Neutrophil (primary cell): ENCODE data around the gene SLX1B.
"Not testable (repeated sequence)": the region's sequence is repeated elsewhere in the genome, so short reads cannot be mapped to it uniquely, and the experiment has no call there.

Experiments
- H3K27ac ChIP-seq: fragments of 200-600 bp; sonication (generic); 2 replicates; pipeline ENCODE4 v1.5.1; 2016; ENCODE audit warnings: mild to moderate bottlenecking, moderate library complexity
- H3K27me3 ChIP-seq: fragments of 200-600 bp; sonication (generic); 2 replicates; pipeline ENCODE4 v1.6.0; 2016; ENCODE audit warnings: mild to moderate bottlenecking
- H3K36me3 ChIP-seq: fragments of 200-600 bp; sonication (generic); 2 replicates; pipeline ENCODE4 v1.5.1; 2017
- H3K4me1 ChIP-seq, 2 experiments: fragments of 200-600 bp in 1 of 2; sonication (generic) in 1 of 2; 1 replicate in 1 of 2; 2 replicates in 1 of 2; pipeline versions ENCODE4 v1.5.1 to v1.6.1; 2013 to 2016; ENCODE audit warnings: low read depth in 1 of 2, low read length in 1 of 2, mild to moderate bottlenecking in 1 of 2, moderate library complexity in 1 of 2; ENCODE audit not compliant: control insufficient read depth in 1 of 2, insufficient read depth in 1 of 2
- H3K4me3 ChIP-seq, 2 experiments: fragments of 200-600 bp in 1 of 2; sonication (generic) in 1 of 2; 1 replicate in 1 of 2; 2 replicates in 1 of 2; pipeline ENCODE4 v1.5.1; 2013 to 2016; ENCODE audit warnings: low read depth in 1 of 2, low read length in 1 of 2, mild to moderate bottlenecking in 1 of 2, moderate library complexity in 1 of 2
- H3K9me3 ChIP-seq: fragments of 200-600 bp; sonication (generic); 2 replicates; pipeline ENCODE4 v1.5.1; 2016

Gene SLX1B

DNA sequence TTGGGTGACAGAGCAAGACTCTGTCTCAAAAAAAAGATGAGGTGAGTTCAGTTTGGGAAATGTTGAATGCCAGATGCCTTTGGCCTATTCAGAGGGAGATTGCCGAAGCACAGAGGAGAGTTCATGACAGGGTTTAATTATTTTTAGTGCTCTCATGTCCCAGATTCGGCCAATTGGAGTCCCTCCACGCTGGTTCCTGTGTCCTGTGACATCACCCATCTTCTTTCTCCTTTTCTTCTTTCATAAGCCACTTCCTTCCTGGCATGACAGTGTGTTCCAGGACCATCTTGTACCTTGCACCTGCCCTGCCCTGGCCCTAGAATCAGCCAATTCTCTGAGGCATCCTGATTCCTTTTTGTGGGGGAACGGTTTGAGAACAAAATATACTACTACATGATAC, 17.7 kb downstream of the SLX1B start:
- H3K9me3 ChIP-seq, H3K4me1 ChIP-seq, H3K4me3 ChIP-seq, H3K36me3 ChIP-seq, H3K27ac ChIP-seq, H3K27me3 ChIP-seq: not testable (repeated sequence)

DNA sequence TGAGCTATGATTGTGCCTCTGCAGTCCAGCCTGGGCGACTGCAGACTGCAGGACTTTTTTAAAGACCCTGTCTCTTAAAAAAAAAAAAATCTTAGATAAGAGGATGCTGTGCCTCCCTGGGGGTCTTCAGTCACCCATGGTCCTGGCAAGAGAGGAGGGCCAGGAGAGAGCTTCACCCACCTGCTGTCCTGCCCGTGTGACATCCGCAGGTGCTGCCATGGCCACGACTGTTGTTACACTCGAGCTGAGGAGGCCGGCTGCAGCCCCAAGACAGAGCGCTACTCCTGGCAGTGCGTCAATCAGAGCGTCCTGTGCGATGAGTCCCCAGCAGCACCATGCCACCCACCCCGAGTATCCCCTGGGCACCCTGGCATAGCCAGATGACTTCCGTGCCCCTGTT, 27.9 kb downstream of the SLX1B start:
- not testable (repeated sequence) for H3K27ac ChIP-seq, H3K9me3 ChIP-seq, H3K36me3 ChIP-seq, H3K27me3 ChIP-seq, H3K4me3 ChIP-seq, H3K4me1 ChIP-seq

DNA sequence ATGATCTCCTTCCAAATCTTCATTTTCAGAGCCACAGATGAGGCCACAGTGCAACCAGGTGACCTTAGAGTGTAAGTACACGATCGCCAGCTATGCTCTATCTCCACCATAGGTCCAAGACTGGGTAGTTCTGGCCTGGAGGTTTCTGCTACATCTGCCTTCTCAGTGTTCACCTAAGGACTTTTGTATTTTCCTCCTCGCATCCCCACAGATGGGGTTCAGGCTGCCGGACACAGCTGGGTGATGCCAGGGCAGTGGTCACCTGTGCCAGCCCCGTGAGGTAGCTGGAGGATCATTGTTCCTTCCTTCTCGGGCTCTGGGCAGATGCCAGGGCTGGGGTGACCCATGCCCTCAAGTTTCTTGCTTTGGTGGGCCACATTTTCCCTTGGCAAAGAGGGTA, 52.0 kb downstream of the SLX1B start, which contains the start of gene NPIPB12:
NPIPB12 (minus strand) TSS at position 101 of the 400 bp plus-strand sequence.
- H3K4me3 ChIP-seq, H3K27me3 ChIP-seq, H3K36me3 ChIP-seq, H3K4me1 ChIP-seq, H3K9me3 ChIP-seq, H3K27ac ChIP-seq: not testable (repeated sequence)
